HCT116 (cell line): ENCODE measurements around the gene BNIP1.

ENCODE experiments used
- CEBPB ChIP-seq: IDR thresholded peaks from 2 replicates; pipeline ENCODE4 v1.6.1; 2012; ENCODE audit warnings: low read depth
- ELF1 ChIP-seq: IDR thresholded peaks from 2 replicates; pipeline ENCODE4 v1.6.1; 2012; ENCODE audit warnings: low read depth, borderline replicate concordance
- EZH2 ChIP-seq: fragments of 200-600 bp; sonication (generic); IDR thresholded peaks from 2 replicates; pipeline ENCODE4 v1.6.1; 2017; ENCODE audit warnings: antibody characterized with exemption, mixed run types
- EZH2phosphoT487 ChIP-seq: fragments of 200-600 bp; IDR thresholded peaks from 2 replicates; pipeline ENCODE4 v1.6.1; 2018; ENCODE audit warnings: antibody characterized with exemption, borderline replicate concordance
- FOSL1 ChIP-seq: IDR thresholded peaks from 2 replicates; pipeline ENCODE4 v1.6.1; 2012; ENCODE audit warnings: low read depth
- JUND ChIP-seq: IDR thresholded peaks from 2 replicates; pipeline ENCODE4 v1.6.1; 2012
- POLR2AphosphoS5 ChIP-seq: IDR thresholded peaks from 2 replicates; pipeline ENCODE4 v1.6.1; 2011; ENCODE audit warnings: mild to moderate bottlenecking, low read depth, low read length, moderate library complexity
- TCF7L2 ChIP-seq: IDR thresholded peaks from 2 replicates; pipeline ENCODE4 v1.7.0; 2011; ENCODE audit warnings: borderline replicate concordance, inconsistent platforms; ENCODE audit not compliant: insufficient read depth, insufficient read length; ENCODE audit errors: extremely low read depth
- ZNF274 ChIP-seq: fragments of 200-500 bp; sonication (Bioruptor generic); IDR thresholded peaks from 2 replicates; pipeline ENCODE4 v1.6.1; 2014; ENCODE audit warnings: mild to moderate bottlenecking, low read depth, low read length, inconsistent platforms
- TF ChIP-seq, protein P1 (sequence below), 3 experiments: fragments of 200-600 bp in 1 of 3; sonication (generic) in 1 of 3; IDR thresholded peaks in 2 of 3; conservative IDR thresholded peaks in 1 of 3; 2 replicates each; pipeline ENCODE4 v1.5.1; 2012 to 2017; ENCODE audit warnings: low read depth in 2 of 3, low read length in 2 of 3, antibody characterized with exemption in 1 of 3, borderline replicate concordance in 1 of 3, control low read depth in 1 of 3, mild to moderate bottlenecking in 1 of 3, mixed read lengths in 1 of 3, mixed run types in 1 of 3, moderate library complexity in 1 of 3; ENCODE audit not compliant: insufficient read depth in 1 of 3
- TF ChIP-seq, protein P2 (sequence below): IDR thresholded peaks from 2 replicates; pipeline ENCODE4 v1.6.1; 2012; ENCODE audit warnings: low read depth
- TF ChIP-seq, protein P3 (sequence below): IDR thresholded peaks from 2 replicates; pipeline ENCODE4 v1.6.1; 2011; ENCODE audit warnings: mild to moderate bottlenecking, low read length, moderate library complexity; ENCODE audit not compliant: insufficient replicate concordance; ENCODE audit errors: extremely low read depth
- TF ChIP-seq, protein P4 (sequence below): IDR thresholded peaks from 2 replicates; pipeline ENCODE4 v1.6.1; 2012

DNA sequence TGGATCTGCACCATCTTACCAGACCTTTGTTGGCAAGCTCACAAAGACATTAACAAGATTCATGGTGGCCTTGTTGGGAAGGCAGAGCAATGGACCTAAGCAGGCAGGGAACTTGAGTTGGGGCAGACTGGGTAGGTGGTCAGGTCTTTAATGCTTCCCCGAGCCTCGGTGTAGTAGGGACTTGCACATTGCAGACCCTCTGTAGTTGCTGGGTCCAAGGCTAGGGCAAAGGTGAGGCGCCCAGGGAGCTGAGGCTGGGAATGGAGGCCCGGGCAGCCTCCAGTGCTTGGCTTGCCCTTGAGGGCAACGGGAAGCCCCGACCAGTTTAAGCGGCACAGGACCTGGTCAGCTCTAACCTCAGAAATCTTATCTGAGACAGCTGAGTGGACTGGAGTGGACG, 66.5 kb downstream of the BNIP1 start:
- no peak for TF ChIP-seq EZH2
- TF ChIP-seq, protein P1, sequence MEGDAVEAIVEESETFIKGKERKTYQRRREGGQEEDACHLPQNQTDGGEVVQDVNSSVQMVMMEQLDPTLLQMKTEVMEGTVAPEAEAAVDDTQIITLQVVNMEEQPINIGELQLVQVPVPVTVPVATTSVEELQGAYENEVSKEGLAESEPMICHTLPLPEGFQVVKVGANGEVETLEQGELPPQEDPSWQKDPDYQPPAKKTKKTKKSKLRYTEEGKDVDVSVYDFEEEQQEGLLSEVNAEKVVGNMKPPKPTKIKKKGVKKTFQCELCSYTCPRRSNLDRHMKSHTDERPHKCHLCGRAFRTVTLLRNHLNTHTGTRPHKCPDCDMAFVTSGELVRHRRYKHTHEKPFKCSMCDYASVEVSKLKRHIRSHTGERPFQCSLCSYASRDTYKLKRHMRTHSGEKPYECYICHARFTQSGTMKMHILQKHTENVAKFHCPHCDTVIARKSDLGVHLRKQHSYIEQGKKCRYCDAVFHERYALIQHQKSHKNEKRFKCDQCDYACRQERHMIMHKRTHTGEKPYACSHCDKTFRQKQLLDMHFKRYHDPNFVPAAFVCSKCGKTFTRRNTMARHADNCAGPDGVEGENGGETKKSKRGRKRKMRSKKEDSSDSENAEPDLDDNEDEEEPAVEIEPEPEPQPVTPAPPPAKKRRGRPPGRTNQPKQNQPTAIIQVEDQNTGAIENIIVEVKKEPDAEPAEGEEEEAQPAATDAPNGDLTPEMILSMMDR (IDR thresholded peaks at IDR 0.05 in 2 of 3, conservative IDR thresholded peaks at IDR 0.05 in 1 of 3; ENCODE audit: borderline replicate concordance in 1 of 3, insufficient read depth in 1 of 3, low read depth in 2 of 3, low read length in 2 of 3) = no peak
- no peak for TF ChIP-seq POLR2AphosphoS5
- TF ChIP-seq CEBPB = no peak
- no peak for TF ChIP-seq TCF7L2
- no peak for TF ChIP-seq ELF1
- TF ChIP-seq EZH2phosphoT487 = no peak
- TF ChIP-seq ZNF274 = no peak
- TF ChIP-seq, protein P2, sequence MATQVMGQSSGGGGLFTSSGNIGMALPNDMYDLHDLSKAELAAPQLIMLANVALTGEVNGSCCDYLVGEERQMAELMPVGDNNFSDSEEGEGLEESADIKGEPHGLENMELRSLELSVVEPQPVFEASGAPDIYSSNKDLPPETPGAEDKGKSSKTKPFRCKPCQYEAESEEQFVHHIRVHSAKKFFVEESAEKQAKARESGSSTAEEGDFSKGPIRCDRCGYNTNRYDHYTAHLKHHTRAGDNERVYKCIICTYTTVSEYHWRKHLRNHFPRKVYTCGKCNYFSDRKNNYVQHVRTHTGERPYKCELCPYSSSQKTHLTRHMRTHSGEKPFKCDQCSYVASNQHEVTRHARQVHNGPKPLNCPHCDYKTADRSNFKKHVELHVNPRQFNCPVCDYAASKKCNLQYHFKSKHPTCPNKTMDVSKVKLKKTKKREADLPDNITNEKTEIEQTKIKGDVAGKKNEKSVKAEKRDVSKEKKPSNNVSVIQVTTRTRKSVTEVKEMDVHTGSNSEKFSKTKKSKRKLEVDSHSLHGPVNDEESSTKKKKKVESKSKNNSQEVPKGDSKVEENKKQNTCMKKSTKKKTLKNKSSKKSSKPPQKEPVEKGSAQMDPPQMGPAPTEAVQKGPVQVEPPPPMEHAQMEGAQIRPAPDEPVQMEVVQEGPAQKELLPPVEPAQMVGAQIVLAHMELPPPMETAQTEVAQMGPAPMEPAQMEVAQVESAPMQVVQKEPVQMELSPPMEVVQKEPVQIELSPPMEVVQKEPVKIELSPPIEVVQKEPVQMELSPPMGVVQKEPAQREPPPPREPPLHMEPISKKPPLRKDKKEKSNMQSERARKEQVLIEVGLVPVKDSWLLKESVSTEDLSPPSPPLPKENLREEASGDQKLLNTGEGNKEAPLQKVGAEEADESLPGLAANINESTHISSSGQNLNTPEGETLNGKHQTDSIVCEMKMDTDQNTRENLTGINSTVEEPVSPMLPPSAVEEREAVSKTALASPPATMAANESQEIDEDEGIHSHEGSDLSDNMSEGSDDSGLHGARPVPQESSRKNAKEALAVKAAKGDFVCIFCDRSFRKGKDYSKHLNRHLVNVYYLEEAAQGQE = no peak
- no peak for TF ChIP-seq JUND
- no peak for TF ChIP-seq FOSL1
- TF ChIP-seq, protein P3, sequence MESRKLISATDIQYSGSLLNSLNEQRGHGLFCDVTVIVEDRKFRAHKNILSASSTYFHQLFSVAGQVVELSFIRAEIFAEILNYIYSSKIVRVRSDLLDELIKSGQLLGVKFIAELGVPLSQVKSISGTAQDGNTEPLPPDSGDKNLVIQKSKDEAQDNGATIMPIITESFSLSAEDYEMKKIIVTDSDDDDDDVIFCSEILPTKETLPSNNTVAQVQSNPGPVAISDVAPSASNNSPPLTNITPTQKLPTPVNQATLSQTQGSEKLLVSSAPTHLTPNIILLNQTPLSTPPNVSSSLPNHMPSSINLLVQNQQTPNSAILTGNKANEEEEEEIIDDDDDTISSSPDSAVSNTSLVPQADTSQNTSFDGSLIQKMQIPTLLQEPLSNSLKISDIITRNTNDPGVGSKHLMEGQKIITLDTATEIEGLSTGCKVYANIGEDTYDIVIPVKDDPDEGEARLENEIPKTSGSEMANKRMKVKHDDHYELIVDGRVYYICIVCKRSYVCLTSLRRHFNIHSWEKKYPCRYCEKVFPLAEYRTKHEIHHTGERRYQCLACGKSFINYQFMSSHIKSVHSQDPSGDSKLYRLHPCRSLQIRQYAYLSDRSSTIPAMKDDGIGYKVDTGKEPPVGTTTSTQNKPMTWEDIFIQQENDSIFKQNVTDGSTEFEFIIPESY = no peak
- TF ChIP-seq, protein P4, sequence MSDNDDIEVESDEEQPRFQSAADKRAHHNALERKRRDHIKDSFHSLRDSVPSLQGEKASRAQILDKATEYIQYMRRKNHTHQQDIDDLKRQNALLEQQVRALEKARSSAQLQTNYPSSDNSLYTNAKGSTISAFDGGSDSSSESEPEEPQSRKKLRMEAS = no peak
